MCF 10A (cell line): ENCODE data around the gene EFNB2. TPM values are rescaled to one million over a fixed set of nuclear protein-coding genes. Genes with fewer than 3 reads are reported as not detected.

Source experiments
- Bru-seq: library from RNA; stranded (reverse); fragments of 400-500 nt; gene quantifications from one replicate; lab custom pipeline; 2021; lab: Mats Ljungman, UMichigan
- BruChase-seq, 2 experiments: library from RNA; stranded (reverse); fragments of 400-500 nt; gene quantifications; one replicate each; lab custom pipeline; 2021; lab: Mats Ljungman, UMichigan
- BruUV-seq: library from RNA; stranded (reverse); fragments of 400-500 nt; replicated peaks from 2 replicates; lab custom pipeline; 2021; lab: Mats Ljungman, UMichigan
- CTCF ChIA-PET: fragments of 300-600 bp; sonication (Branson Sonifier 250); formaldehyde crosslinking; extraction: SDS; loops from one replicate; lab custom pipeline; 2021; ENCODE audit warnings: antibody characterized with exemption, inconsistent platforms; lab: Yijun Ruan, JAX
- POLR2A ChIA-PET: fragments of 300-600, 350-650 bp; sonication (Branson Sonifier 250); formaldehyde crosslinking; extraction: SDS; loops from one replicate; lab custom pipeline; 2020; ENCODE audit warnings: antibody characterized with exemption, inconsistent platforms; lab: Yijun Ruan, JAX
- DNase-seq: peaks from one replicate; pipeline ENCODE4 v3.0.0-alpha.2; 2018; ENCODE audit not compliant: unreplicated experiment
- H3K27ac Mint-ChIP-seq: one replicate; pipeline ENCODE4 v1.8.0; 2022; ENCODE audit warnings: mild to moderate bottlenecking, low read depth, mixed read lengths; ENCODE audit not compliant: unreplicated experiment
- H3K27me3 Mint-ChIP-seq: one replicate; pipeline ENCODE4 v1.8.0; 2022; ENCODE audit warnings: mixed read lengths; ENCODE audit not compliant: insufficient read depth, unreplicated experiment
- H3K36me3 Mint-ChIP-seq: one replicate; pipeline ENCODE4 v1.8.0; 2022; ENCODE audit warnings: mild to moderate bottlenecking, moderate library complexity, mixed read lengths; ENCODE audit not compliant: insufficient read depth, unreplicated experiment
- H3K4me1 Mint-ChIP-seq: one replicate; pipeline ENCODE4 v1.8.0; 2022; ENCODE audit warnings: mixed read lengths; ENCODE audit not compliant: insufficient read depth, unreplicated experiment
- H3K4me3 Mint-ChIP-seq: one replicate; pipeline ENCODE4 v1.8.0; 2022; ENCODE audit warnings: mild to moderate bottlenecking, moderate library complexity, mixed read lengths; ENCODE audit not compliant: unreplicated experiment
- H3K9me3 Mint-ChIP-seq: one replicate; pipeline ENCODE4 v1.8.0; 2022; ENCODE audit warnings: mixed read lengths; ENCODE audit not compliant: unreplicated experiment
- CTCF ChIP-seq: fragments of 200-600 bp; IDR thresholded peaks from one replicate; pipeline ENCODE4 v1.8.0; 2022; ENCODE audit warnings: antibody characterized with exemption, mild to moderate bottlenecking; ENCODE audit not compliant: unreplicated experiment
- intact Hi-C: fragments of 100-400 bp; cut with micrococcal nuclease; formaldehyde crosslinking; loops from 2 replicates; pipeline ENCODE4 v1.14.1; 2022
- long read RNA-seq: library from polyadenylated mRNA; stranded (forward); transcript quantifications from one replicate; pipeline ENCODE4 v2.0.0, GENCODE V29; 2022
- total RNA-seq: library from RNA; stranded (reverse); gene quantifications from 2 replicates; pipeline ENCODE4 v1.2.3, GENCODE V29; 2022

The EFNB2 gene
- total RNA-seq (40.4 and 45.7 TPM in 2 replicates), Bru-seq, nascent RNA (percentile 94 among the genes with signal in this experiment), BruChase-seq, experiment 1, labeled RNA remaining after a 6-hour chase (percentile 77 among the genes with signal in this experiment), BruChase-seq, experiment 2, labeled RNA remaining after a 2-hour chase (percentile 87 among the genes with signal in this experiment)
- long read RNA-seq, full-length matches to known transcripts: 19 of 41 reads
- long read RNA-seq, partial matches to known transcripts: 2 of 41 reads
- long read RNA-seq, other reads (novel, unspliced or antisense): 20 of 41 reads

- ChIA-PET CTCF (interaction anchor here (0.7 to 5.0 kb wide), 21 partner anchors 10 to 1974 kb away, joined by 3 to 43 read pairs (median 3); no protein-coding TSS in a partner anchor), POLR2A (interaction anchor here (0.6 to 7.6 kb wide), 20 partner anchors 10 to 1964 kb away, joined by 3 to 83 read pairs (median 4); partner anchors contain the start of gene ARGLU1)
- intact Hi-C loops: loop anchor here (1.0 to 10.0 kb wide), 8 partner anchors 31 to 1964 kb away; no protein-coding TSS in a partner anchor
- peaks cover 1% of the 10 kb centered on the region for H3K36me3 Mint-ChIP-seq
- peaks cover under 1% of the 10 kb centered on the region for H3K4me1 Mint-ChIP-seq
- DNase-seq: peak; percentile 94
- no peak for TF ChIP-seq CTCF
- H3K9me3 Mint-ChIP-seq: no peaks in the 10 kb centered on the region
- no peaks in the 10 kb centered on the region for H3K27me3 Mint-ChIP-seq
- peak within 1 kb of the TSS; percentile 86 for H3K27ac Mint-ChIP-seq
- H3K4me3 Mint-ChIP-seq: peak within 1 kb of the TSS; percentile 95
- BruUV-seq: no TSS peak
Observed at GRCh38 chr13:106535552-106536243, at the start of gene EFNB2. Gene EFNB2, minus strand, starts transcription at chr13:106535662. Its CDS starts 698 bp downstream, at chr13:106534964.

- BruUV-seq: no TSS peak
- CTCF ChIA-PET: interaction anchor here (0.6 to 1.2 kb wide), 2 partner anchors 39 to 189 kb away, joined by 4 to 5 read pairs; no protein-coding TSS in a partner anchor
- POLR2A ChIA-PET: no interaction called here
- Mint-ChIP-seq H3K27me3 (no peaks in the 10 kb centered on the region), H3K36me3 (no peaks in the 10 kb centered on the region), H3K9me3 (peaks cover 9% of the 10 kb centered on the region), H3K27ac (no peak overlapping the region), H3K4me3 (no peak overlapping the region), H3K4me1 (no peaks in the 10 kb centered on the region)
- no peak for DNase-seq
- intact Hi-C loops: no loop called here
- no peak for TF ChIP-seq CTCF
Observed at GRCh38 chr13:106581225-106581624, 45.8 kb upstream of the EFNB2 start.

- no TSS peak for BruUV-seq
- CTCF ChIA-PET: interaction anchor here (0.6 to 0.8 kb wide), 3 partner anchors 45 to 1649 kb away, joined by 3 read pairs; no protein-coding TSS in a partner anchor
- no peak for DNase-seq
- H3K4me1 Mint-ChIP-seq: peaks cover 10% of the 10 kb centered on the region
- H3K4me3 Mint-ChIP-seq: no peak overlapping the region
- intact Hi-C loops: no loop called here
- POLR2A ChIA-PET: no interaction called here
- H3K36me3 Mint-ChIP-seq: no peaks in the 10 kb centered on the region
- H3K27me3 Mint-ChIP-seq: no peaks in the 10 kb centered on the region
- no peak overlapping the region for H3K27ac Mint-ChIP-seq
- no peaks in the 10 kb centered on the region for H3K9me3 Mint-ChIP-seq
- no peak for TF ChIP-seq CTCF
Observed at GRCh38 chr13:106575896-106576295, 40.4 kb upstream of the EFNB2 start.

- Mint-ChIP-seq H3K9me3 (no peaks in the 10 kb centered on the region), H3K27ac (peak overlapping the region; percentile 26), H3K27me3 (no peaks in the 10 kb centered on the region), H3K36me3 (no peaks in the 10 kb centered on the region), H3K4me3 (no peak overlapping the region), H3K4me1 (peaks cover 19% of the 10 kb centered on the region)
- POLR2A ChIA-PET: interaction anchor here (1.3 to 1.4 kb wide), 2 partner anchors 11 to 36 kb away, joined by 3 to 4 read pairs; no protein-coding TSS in a partner anchor
- DNase-seq: peak; percentile 42
- no TSS peak for BruUV-seq
- intact Hi-C loops: no loop called here
- CTCF ChIA-PET: interaction anchor here (0.8 to 1.7 kb wide), 4 partner anchors 9 to 47 kb away, joined by 3 to 6 read pairs (median 4); no protein-coding TSS in a partner anchor
- no peak for TF ChIP-seq CTCF
Observed at GRCh38 chr13:106573868-106574267, 38.4 kb upstream of the EFNB2 start.
